ENCODE measurements around the gene SH3RF3. TPM values are rescaled to one million over a fixed set of nuclear protein-coding genes. Genes with fewer than 3 reads are reported as not detected.

SH3RF3 gene
- total and polyA plus RNA-seq, 10 of the 15 experiments (the other 5 are each of a cell fraction or from before 2014, with no cell fraction given): 0.08 to 8.8 (median 2.3) TPM

DNA sequence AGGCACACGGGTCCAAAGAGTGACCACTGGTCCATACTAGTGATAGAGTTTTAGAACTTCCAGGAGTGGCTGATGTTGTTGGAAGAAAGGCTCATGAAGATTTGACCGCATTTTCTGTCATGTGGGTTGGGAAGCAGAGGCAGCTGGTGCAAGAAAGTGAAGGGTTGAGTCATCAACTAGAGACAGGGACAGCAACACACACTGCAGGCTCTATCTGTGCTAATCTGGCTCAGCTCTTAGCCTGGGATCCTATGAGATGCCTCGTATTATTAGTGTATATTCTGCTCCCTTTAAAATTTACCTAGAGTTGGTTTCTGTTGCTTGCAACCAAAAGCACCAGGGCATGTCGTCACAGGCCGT is 2.5 kb upstream of the SH3RF3 start:
- POLR2A ChIA-PET: interaction anchor here (0.8 kb wide), 1 partner anchor 384 kb away, joined by 3 read pairs; no protein-coding TSS in a partner anchor
- RAD21 ChIA-PET (ENCODE audit: unreplicated experiment): interaction anchor here (1.1 to 9.2 kb wide), 7 partner anchors 88 to 419 kb away, joined by 3 to 67 read pairs (median 5); no protein-coding TSS in a partner anchor

More for the DNA sequence above, 2.5 kb upstream of the SH3RF3 start:
- BruUV-seq (replicated peaks): no TSS peak
- Histone ChIP-seq H3K4me1 (ENCODE audit: control insufficient read depth, insufficient read depth, low read length) (no peaks in the 10 kb centered on the region; the same call in 1 of the 2 replicates), H3K9ac (ENCODE audit: control insufficient read depth, insufficient read depth, low read length) (no peak overlapping the region), H3K27ac (ENCODE audit: control insufficient read depth, insufficient read depth) (no peak overlapping the region), H3K4me2 (ENCODE audit: control insufficient read depth, insufficient read depth) (no peak overlapping the region), H3K36me3 (ENCODE audit: control insufficient read depth in 2 of 2, insufficient read depth in 2 of 2, low read length in 1 of 2) (no peaks in the 10 kb centered on the region; a peak in 1 of 4 replicates), H3K79me2 (ENCODE audit: control insufficient read depth, insufficient read depth, low read length) (peaks cover 8% of the 10 kb centered on the region), H2AFZ (ENCODE audit: control insufficient read depth, low read depth, low read length) (no peak overlapping the region), H3K27me3 (replicated peaks in 1 of 2; ENCODE audit: control insufficient read depth in 2 of 2, insufficient read depth in 2 of 2, low read length in 1 of 2) (peaks cover 0 to 6% of the 10 kb centered on the region in 2 experiments; a peak in 3 of 4 replicates), H4K20me1 (ENCODE audit: control insufficient read depth, insufficient read depth) (no peaks in the 10 kb centered on the region), H3K9me3 (replicated peaks; ENCODE audit: control insufficient read depth, insufficient read depth, low read length) (no peaks in the 10 kb centered on the region), H3K4me3 (no peak overlapping the region)
- in situ Hi-C loops (cut with MboI) (no loop called here), intact Hi-C loops (cut with micrococcal nuclease; ENCODE audit: unreplicated experiment) (loop anchor here (5.0 kb wide), 1 partner anchor 271 kb away; no protein-coding TSS in a partner anchor)
- WGBS (ENCODE audit: insufficient coverage, insufficient replicate concordance, low lambda C conversion rate, missing lambda C conversion rate): 49% methylated on average over 5 of the region's 5 CpGs
- no peak for DNase-seq (ENCODE audit: low read depth, low spot score)
- TF ChIP-seq BMI1 (IDR thresholded peaks at IDR 0.05; ENCODE audit: borderline replicate concordance) (no peak), BHLHE40 (IDR thresholded peaks at IDR 0.05; ENCODE audit: borderline replicate concordance in 1 of 2, low read depth in 2 of 2, low read length in 1 of 2) (no peak), BCLAF1 (IDR thresholded peaks at IDR 0.05) (no peak), JUND (IDR thresholded peaks at IDR 0.05; ENCODE audit: low read depth, low read length) (no peak)
- ChIA-PET CTCF (interaction anchor here (1.8 to 4.6 kb wide), 3 partner anchors 271 to 388 kb away, joined by 4 to 62 read pairs (median 12); no protein-coding TSS in a partner anchor), SMC1A (ENCODE audit: uncharacterized antibody, unreplicated experiment) (interaction anchor here (1.3 to 3.8 kb wide), 5 partner anchors 8 to 418 kb away, joined by 3 to 44 read pairs (median 4); no protein-coding TSS in a partner anchor)
- no peak for ATAC-seq
- no peak for FAIRE-seq

All from GM12878 (cell line).